Metanephros (tissue), 2 donors: Measurements from ENCODE around the gene CYBRD1. TPM values are rescaled to one million over a fixed set of nuclear protein-coding genes. Genes with fewer than 3 reads are reported as not detected.

Experiments
- small RNA-seq: library from RNA; depleted of rRNA; stranded (forward); fragments of <200 nt; gene quantifications from one replicate; pipeline ENCODE3, GENCODE V24; 2014; ENCODE audit warnings: low replicate concordance
- total RNA-seq: library from RNA; depleted of rRNA; stranded (reverse); fragments of >200 nt; gene quantifications from one replicate; pipeline ENCODE4 v1.2.3, GENCODE V29; 2014

The CYBRD1 gene
- 57.5 TPM for total RNA-seq

GRCh38 chr2:171522052-171522787, at the start of gene CYBRD1:
Gene CYBRD1, plus strand, starts transcription at chr2:171522474. Its CDS starts 72 bp downstream, at chr2:171522546.

Small RNA genes lying within 50 kb of the gene (small RNA-seq; reads per million reads assigned to genes)
- not detected for gene AC007969.2
- gene RPL21P38: not detected

Other genes with a start within 250 kb of the CYBRD1 start
- gene METTL8, start 88.5 kb upstream of the CYBRD1 start, total RNA-seq: 9.3 TPM
- gene DCAF17, start 88.2 kb upstream of the CYBRD1 start, total RNA-seq: 24.8 TPM
- 112 TPM for gene DYNC1I2, start 165.0 kb downstream of the CYBRD1 start, total RNA-seq